ENCODE results near the gene TMPRSS13. TPM values are rescaled to one million over a fixed set of nuclear protein-coding genes. Genes with fewer than 3 reads are reported as not detected.

The TMPRSS13 gene
- total RNA-seq, 3 donors from 2014 or later: 0.32 to 1.9 (median 0.72) TPM

DNA sequence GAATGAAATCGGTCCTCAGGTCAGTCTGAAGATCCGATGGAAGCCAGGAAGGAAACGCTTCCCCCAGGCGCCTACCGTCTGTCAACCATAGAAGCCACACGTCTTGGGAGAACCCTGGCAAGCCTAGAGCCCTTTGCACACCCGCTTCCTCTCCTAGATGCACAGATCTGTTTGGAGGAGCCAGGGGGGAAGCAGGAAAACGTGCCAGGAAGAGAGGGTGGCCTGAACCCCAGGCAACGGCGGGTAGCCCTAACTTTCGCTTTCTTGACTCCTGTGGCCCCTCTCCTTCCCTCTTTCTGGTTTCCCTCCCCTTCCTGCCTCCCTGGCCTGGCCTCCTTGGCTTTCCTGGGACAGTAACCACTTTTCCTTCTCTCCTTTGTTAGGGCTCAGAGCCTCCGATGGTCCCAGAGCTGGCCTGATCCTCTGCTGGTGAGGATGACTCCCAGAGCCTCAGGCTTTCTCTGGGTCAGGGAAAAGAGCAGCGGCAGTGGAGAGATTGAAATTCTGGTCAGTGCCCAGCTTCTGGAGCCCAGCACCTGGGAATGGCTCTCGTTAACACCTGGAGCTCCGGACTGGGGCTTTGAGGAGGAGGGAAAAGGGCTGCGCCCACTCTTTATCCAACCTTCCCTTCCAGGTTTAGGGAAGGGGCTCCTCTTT lies 54.8 kb downstream of the TMPRSS13 start:
- H3K36me3 ChIP-seq (ENCODE audit: low read depth): no peaks in the 10 kb centered on the region
- DNase-seq (no peak), ATAC-seq (no peak)
- TF ChIP-seq, protein P1, sequence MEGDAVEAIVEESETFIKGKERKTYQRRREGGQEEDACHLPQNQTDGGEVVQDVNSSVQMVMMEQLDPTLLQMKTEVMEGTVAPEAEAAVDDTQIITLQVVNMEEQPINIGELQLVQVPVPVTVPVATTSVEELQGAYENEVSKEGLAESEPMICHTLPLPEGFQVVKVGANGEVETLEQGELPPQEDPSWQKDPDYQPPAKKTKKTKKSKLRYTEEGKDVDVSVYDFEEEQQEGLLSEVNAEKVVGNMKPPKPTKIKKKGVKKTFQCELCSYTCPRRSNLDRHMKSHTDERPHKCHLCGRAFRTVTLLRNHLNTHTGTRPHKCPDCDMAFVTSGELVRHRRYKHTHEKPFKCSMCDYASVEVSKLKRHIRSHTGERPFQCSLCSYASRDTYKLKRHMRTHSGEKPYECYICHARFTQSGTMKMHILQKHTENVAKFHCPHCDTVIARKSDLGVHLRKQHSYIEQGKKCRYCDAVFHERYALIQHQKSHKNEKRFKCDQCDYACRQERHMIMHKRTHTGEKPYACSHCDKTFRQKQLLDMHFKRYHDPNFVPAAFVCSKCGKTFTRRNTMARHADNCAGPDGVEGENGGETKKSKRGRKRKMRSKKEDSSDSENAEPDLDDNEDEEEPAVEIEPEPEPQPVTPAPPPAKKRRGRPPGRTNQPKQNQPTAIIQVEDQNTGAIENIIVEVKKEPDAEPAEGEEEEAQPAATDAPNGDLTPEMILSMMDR (IDR thresholded peaks at IDR 0.05): no peak
- H3K4me1 ChIP-seq (ENCODE audit: low read depth): peaks cover 6% of the 10 kb centered on the region
- no peak overlapping the region for H3K4me3 ChIP-seq
- H3K9me3 ChIP-seq: no peaks in the 10 kb centered on the region
- intact Hi-C loops (cut with DNase I, micrococcal nuclease): no loop called here

DNA sequence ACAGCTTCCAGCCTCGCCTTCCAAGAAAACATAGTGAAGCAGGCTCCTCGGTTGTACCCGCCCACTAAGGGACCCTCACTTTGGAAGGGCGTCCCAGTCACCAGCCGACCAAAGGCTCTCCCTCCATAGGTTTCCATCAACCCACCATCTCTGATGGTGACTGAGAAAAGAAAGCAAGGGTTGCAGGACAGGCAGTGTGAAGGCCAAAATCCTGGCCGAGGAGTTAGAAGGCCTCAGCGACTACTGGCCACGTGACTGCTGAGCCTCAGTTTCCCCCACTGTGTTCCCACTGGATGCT lies 55.4 kb downstream of the TMPRSS13 start:
- H3K36me3 ChIP-seq (ENCODE audit: low read depth): no peaks in the 10 kb centered on the region
- no peak overlapping the region for H3K4me3 ChIP-seq
- ATAC-seq (no peak), DNase-seq (no peak)
- H3K9me3 ChIP-seq: no peaks in the 10 kb centered on the region
- H3K4me1 ChIP-seq (ENCODE audit: low read depth): peaks cover 6% of the 10 kb centered on the region
- intact Hi-C loops (cut with DNase I, micrococcal nuclease): no loop called here
- TF ChIP-seq, protein P1 (IDR thresholded peaks at IDR 0.05): no peak

DNA sequence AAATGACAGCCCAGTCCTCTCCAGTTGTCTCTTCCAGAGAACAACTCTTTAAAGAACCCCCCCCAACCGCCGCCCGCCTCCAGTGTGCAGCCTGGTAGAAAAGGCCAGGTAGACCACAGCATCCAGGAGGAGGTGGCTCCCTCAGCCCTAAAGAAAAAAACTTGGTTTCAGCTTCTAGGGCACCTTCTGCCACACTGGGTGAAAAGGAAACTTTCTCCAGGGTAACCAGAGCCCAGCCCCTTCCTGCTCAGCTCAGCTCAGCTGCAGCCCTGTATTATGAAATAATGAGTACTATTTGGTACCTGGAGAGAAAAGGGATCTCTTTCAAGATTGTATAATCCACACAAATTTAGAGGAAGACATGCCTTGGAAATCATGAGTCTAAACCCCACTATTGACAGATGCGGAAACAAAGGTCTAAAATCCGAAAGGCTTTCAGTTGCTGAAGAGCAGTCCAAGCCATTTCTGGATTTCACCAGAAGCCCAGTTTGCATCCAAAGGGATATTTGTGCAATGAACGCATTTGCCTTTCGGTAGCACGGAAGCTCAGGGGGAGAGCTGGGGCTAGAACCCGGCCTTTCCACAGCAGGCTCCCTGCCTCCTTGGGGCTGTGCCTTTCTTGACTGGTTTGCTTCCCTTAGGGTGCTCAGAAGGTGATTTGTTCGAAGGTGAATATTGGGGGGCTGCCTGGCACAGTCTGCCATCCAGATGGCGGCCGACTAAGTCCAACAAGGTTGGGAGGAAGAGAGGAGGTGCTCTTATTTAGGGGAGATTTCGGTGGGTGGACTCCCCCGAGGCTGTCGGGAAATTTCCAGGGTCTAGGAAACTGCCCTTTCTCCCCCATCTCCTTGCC lies 56.0 kb downstream of the TMPRSS13 start:
- ATAC-seq: no peak
- no peak for DNase-seq
- peaks cover 6% of the 10 kb centered on the region for H3K4me1 ChIP-seq (ENCODE audit: low read depth)

DNA sequence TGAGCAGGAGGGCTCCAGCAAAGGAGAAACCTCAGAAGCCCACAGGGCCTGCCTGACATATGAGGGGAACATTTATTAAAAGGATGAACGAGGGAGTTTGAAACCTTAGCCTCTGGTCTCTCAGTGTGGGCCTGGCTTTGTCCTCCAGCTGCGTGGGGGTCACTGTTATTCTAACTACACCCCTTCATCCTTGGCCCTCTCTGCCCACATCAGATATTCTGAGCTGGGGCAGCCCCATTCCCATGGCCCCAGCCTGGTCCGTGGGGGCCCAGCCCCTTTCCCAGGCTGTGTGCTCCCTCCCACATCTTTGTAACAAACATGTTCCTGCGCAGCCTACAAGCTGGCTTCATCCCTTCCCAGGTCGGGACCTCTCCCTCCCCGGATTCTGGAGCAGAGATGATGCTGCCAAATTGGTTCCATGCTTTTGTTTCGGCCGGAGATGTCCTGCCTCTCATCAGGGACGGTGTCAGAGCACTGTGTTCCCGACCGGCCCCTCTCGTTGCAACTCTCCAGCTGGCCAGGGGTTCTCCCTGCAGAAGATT lies 56.7 kb downstream of the TMPRSS13 start:
- no peak for DNase-seq
- H3K9me3 ChIP-seq: no peaks in the 10 kb centered on the region
- H3K4me3 ChIP-seq: no peak overlapping the region
- H3K4me1 ChIP-seq (ENCODE audit: low read depth): peaks cover 6% of the 10 kb centered on the region
- H3K36me3 ChIP-seq (ENCODE audit: low read depth): no peaks in the 10 kb centered on the region
- TF ChIP-seq, protein P1 (IDR thresholded peaks at IDR 0.05): no peak
- intact Hi-C loops (cut with DNase I, micrococcal nuclease): no loop called here
- ATAC-seq: no peak

More for the DNA sequence above, 56.0 kb downstream of the TMPRSS13 start:
- TF ChIP-seq, protein P1 (IDR thresholded peaks at IDR 0.05): no peak
- Histone ChIP-seq H3K9me3 (no peaks in the 10 kb centered on the region), H3K4me3 (no peak overlapping the region), H3K36me3 (ENCODE audit: low read depth) (no peaks in the 10 kb centered on the region)
- intact Hi-C loops (cut with DNase I, micrococcal nuclease): no loop called here

DNA sequence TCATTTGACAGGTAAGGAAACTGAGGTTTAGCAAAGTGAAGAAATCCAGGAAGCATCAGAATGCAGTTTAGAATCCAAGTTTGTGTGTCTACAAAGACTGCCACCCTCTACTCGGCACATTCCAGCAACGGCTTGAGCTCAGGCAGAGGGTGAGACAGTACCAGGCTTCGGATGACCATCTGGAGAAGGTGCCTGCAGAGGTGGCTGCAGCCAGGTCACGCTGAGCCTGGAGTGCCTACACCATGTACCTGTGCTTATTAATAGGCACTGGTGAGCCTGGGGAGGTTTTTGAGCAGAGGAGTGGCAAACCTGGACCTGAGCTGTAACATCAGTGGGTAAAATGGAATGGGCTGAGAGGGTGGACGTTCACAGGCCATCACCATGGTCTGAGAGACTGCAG lies 57.4 kb downstream of the TMPRSS13 start:
- ATAC-seq: no peak
- H3K4me1 ChIP-seq (ENCODE audit: low read depth): peaks cover 6% of the 10 kb centered on the region

More for the DNA sequence above, 57.4 kb downstream of the TMPRSS13 start:
- H3K4me3 ChIP-seq: no peak overlapping the region
- no peak for DNase-seq
- H3K9me3 ChIP-seq: no peaks in the 10 kb centered on the region
- intact Hi-C loops (cut with DNase I, micrococcal nuclease): no loop called here
- no peaks in the 10 kb centered on the region for H3K36me3 ChIP-seq (ENCODE audit: low read depth)
- TF ChIP-seq, protein P1 (IDR thresholded peaks at IDR 0.05): no peak

Data from mucosa of descending colon (tissue), 3 donors.